HEK293 (cell line): Measurements from ENCODE around the gene RPL3.

Source experiments
- FEZF1 ChIP-seq: fragments of 450-650 bp; formaldehyde crosslinking; IDR thresholded peaks from 2 replicates; pipeline ENCODE4 v1.5.1; 2016; ENCODE audit warnings: missing biosample characterization, missing genetic modification characterization
- KLF16 ChIP-seq: fragments of 450-650 bp; formaldehyde crosslinking; IDR thresholded peaks from 2 replicates; pipeline ENCODE4 v1.5.1; 2017; ENCODE audit warnings: missing biosample characterization, missing genetic modification characterization
- KLF7 ChIP-seq: fragments of 450-650 bp; formaldehyde crosslinking; IDR thresholded peaks from 2 replicates; pipeline ENCODE4 v1.5.1; 2016; ENCODE audit warnings: missing biosample characterization, missing genetic modification characterization, borderline replicate concordance
- KLF9 ChIP-seq: fragments of 450-650 bp; formaldehyde crosslinking; IDR thresholded peaks from 2 replicates; pipeline ENCODE4 v1.5.1; 2016; ENCODE audit warnings: missing biosample characterization, missing genetic modification characterization, low read depth
- SCRT2 ChIP-seq: fragments of 450-650 bp; formaldehyde crosslinking; IDR thresholded peaks from 2 replicates; pipeline ENCODE4 v1.5.1; 2016; ENCODE audit warnings: missing biosample characterization, missing genetic modification characterization
- TRIM28 ChIP-seq: IDR thresholded peaks from 2 replicates; pipeline ENCODE4 v1.6.1; 2011; ENCODE audit warnings: low read length, control low read depth, borderline replicate concordance
- ZBTB20 ChIP-seq: fragments of 450-650 bp; formaldehyde crosslinking; IDR thresholded peaks from 2 replicates; pipeline ENCODE4 v1.5.1; 2016; ENCODE audit warnings: missing biosample characterization, missing genetic modification characterization
- ZEB2 ChIP-seq: fragments of 450-650 bp; formaldehyde crosslinking; IDR thresholded peaks from 2 replicates; pipeline ENCODE4 v1.5.1; 2016; ENCODE audit warnings: missing biosample characterization, missing genetic modification characterization
- ZNF112 ChIP-seq: fragments of 450-650 bp; formaldehyde crosslinking; IDR thresholded peaks from 2 replicates; pipeline ENCODE4 v1.5.0; 2017; ENCODE audit warnings: missing biosample characterization, missing genetic modification characterization
- ZNF132 ChIP-seq: fragments of 450-650 bp; formaldehyde crosslinking; IDR thresholded peaks from 2 replicates; pipeline ENCODE4 v1.5.1; 2017; ENCODE audit warnings: missing biosample characterization, missing genetic modification characterization, borderline replicate concordance
- ZNF174 ChIP-seq: fragments of 450-650 bp; formaldehyde crosslinking; IDR thresholded peaks from 2 replicates; pipeline ENCODE4 v1.5.0; 2017; ENCODE audit warnings: missing biosample characterization, mild to moderate bottlenecking, missing genetic modification characterization
- ZNF211 ChIP-seq: fragments of 450-650 bp; formaldehyde crosslinking; IDR thresholded peaks from 2 replicates; pipeline ENCODE4 v1.5.1; 2016; ENCODE audit warnings: low read depth, missing biosample characterization, missing genetic modification characterization
- ZNF280C ChIP-seq: fragments of 450-650 bp; formaldehyde crosslinking; IDR thresholded peaks from 2 replicates; pipeline ENCODE4 v1.5.1; 2016; ENCODE audit warnings: missing biosample characterization, missing genetic modification characterization
- ZNF324 ChIP-seq: fragments of 450-650 bp; formaldehyde crosslinking; IDR thresholded peaks from 2 replicates; pipeline ENCODE4 v1.5.1; 2016; ENCODE audit warnings: missing biosample characterization, missing genetic modification characterization
- ZNF398 ChIP-seq: fragments of 450-650 bp; formaldehyde crosslinking; IDR thresholded peaks from 2 replicates; pipeline ENCODE4 v1.5.1; 2017; ENCODE audit warnings: missing biosample characterization, missing genetic modification characterization
- ZNF423 ChIP-seq: fragments of 450-650 bp; formaldehyde crosslinking; IDR thresholded peaks from 2 replicates; pipeline ENCODE4 v1.5.1; 2016; ENCODE audit warnings: missing biosample characterization, missing genetic modification characterization
- ZNF555 ChIP-seq: fragments of 450-650 bp; formaldehyde crosslinking; conservative IDR thresholded peaks from 2 replicates; pipeline ENCODE4 v1.5.1; 2017; ENCODE audit warnings: missing biosample characterization, mild to moderate bottlenecking, missing genetic modification characterization, inconsistent platforms
- ZNF626 ChIP-seq: fragments of 450-650 bp; sonication (Bioruptor Pico); formaldehyde crosslinking; IDR thresholded peaks from 2 replicates; pipeline ENCODE4 v1.5.1; 2018; ENCODE audit warnings: missing biosample characterization, missing genetic modification characterization, inconsistent platforms
- ZNF629 ChIP-seq: fragments of 450-650 bp; formaldehyde crosslinking; IDR thresholded peaks from 2 replicates; pipeline ENCODE4 v1.5.1; 2017; ENCODE audit warnings: missing biosample characterization, missing genetic modification characterization
- ZNF76 ChIP-seq: fragments of 450-650 bp; formaldehyde crosslinking; IDR thresholded peaks from 2 replicates; pipeline ENCODE4; 2016; ENCODE audit warnings: low read depth, missing biosample characterization, missing genetic modification characterization, borderline replicate concordance
- ZNF776 ChIP-seq: fragments of 450-650 bp; formaldehyde crosslinking; IDR thresholded peaks from 2 replicates; pipeline ENCODE4 v1.5.0; 2017; ENCODE audit warnings: missing biosample characterization, missing genetic modification characterization, borderline replicate concordance
- ZNF785 ChIP-seq: fragments of 450-650 bp; formaldehyde crosslinking; IDR thresholded peaks from 2 replicates; pipeline ENCODE4 v1.5.1; 2016; ENCODE audit warnings: missing biosample characterization, missing genetic modification characterization
- ZNF792 ChIP-seq: fragments of 450-650 bp; formaldehyde crosslinking; IDR thresholded peaks from 2 replicates; pipeline ENCODE4 v1.5.1; 2016; ENCODE audit warnings: missing biosample characterization, missing genetic modification characterization
- ZNF830 ChIP-seq: fragments of 450-650 bp; IDR thresholded peaks from 2 replicates; pipeline ENCODE4 v1.5.0; 2018; ENCODE audit warnings: missing biosample characterization, missing genetic modification characterization, low read depth, mild to moderate bottlenecking, moderate library complexity
- ZNF843 ChIP-seq: fragments of 450-650 bp; formaldehyde crosslinking; IDR thresholded peaks from 2 replicates; pipeline ENCODE4 v1.5.1; 2016; ENCODE audit warnings: missing biosample characterization, missing genetic modification characterization
- ZSCAN30 ChIP-seq: fragments of 450-650 bp; IDR thresholded peaks from 2 replicates; pipeline ENCODE4 v1.5.1; 2018; ENCODE audit warnings: missing biosample characterization, mild to moderate bottlenecking, missing genetic modification characterization, moderate library complexity
- ZXDB ChIP-seq: fragments of 450-650 bp; formaldehyde crosslinking; IDR thresholded peaks from 2 replicates; pipeline ENCODE4 v1.5.1; 2016; ENCODE audit warnings: missing biosample characterization, missing genetic modification characterization
- TF ChIP-seq, protein P1 (sequence below): fragments of 450-650 bp; formaldehyde crosslinking; IDR thresholded peaks from 2 replicates; pipeline ENCODE4 v1.5.1; 2016; ENCODE audit warnings: missing biosample characterization, missing genetic modification characterization
- TF ChIP-seq, protein P2 (sequence below): fragments of 450-650 bp; formaldehyde crosslinking; IDR thresholded peaks from 2 replicates; pipeline ENCODE4 v1.5.1; 2016; ENCODE audit warnings: missing biosample characterization, missing genetic modification characterization
- TF ChIP-seq, protein P3 (sequence below): fragments of 450-650 bp; formaldehyde crosslinking; IDR thresholded peaks from 2 replicates; pipeline ENCODE4 v1.5.1; 2016; ENCODE audit warnings: missing biosample characterization, missing genetic modification characterization

RPL3 gene

DNA sequence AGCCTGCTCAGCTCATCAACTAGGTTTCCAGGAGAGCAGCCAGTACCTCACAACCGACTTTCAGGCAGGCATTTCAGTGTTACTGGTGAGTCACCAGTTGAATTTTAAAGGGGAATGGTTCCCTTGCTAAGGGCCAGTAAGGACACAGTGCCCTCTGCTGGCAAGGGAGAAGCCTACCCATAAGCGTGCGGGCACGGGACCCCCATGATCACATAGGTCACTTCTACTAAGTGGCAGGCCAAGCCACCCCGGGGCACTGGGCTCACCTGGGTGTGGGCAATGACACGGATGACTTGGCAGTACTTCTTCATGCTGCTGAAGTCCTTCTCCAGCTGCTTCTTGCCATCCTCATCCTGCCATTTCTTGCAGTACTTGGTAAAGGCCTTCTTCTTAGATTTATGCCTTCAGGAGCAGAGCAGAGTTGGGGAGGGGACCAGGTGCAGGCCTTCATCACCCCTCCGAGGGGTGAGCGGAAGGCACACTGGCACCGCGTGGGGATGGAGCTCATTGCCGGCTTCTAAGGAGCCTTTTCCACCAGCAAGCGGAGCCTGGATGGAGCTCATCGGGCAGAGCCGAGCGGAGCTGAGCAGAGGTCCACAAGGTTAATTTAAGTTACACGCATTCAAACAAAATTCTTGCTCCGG lies 2.9 kb downstream of the RPL3 start (continued):
- TF ChIP-seq ZNF324 (tag by site-specific recombination): peak; percentile 71; the same call in 1 of the 2 replicates
- no peak for TF ChIP-seq ZNF555 (tag by site-specific recombination)
- peak; percentile 48 for TF ChIP-seq FEZF1
- TF ChIP-seq ZNF785 (tag by site-specific recombination): no peak
- TF ChIP-seq TRIM28: peak; percentile 64; the same call in 1 of the 2 replicates
- TF ChIP-seq, protein P1, sequence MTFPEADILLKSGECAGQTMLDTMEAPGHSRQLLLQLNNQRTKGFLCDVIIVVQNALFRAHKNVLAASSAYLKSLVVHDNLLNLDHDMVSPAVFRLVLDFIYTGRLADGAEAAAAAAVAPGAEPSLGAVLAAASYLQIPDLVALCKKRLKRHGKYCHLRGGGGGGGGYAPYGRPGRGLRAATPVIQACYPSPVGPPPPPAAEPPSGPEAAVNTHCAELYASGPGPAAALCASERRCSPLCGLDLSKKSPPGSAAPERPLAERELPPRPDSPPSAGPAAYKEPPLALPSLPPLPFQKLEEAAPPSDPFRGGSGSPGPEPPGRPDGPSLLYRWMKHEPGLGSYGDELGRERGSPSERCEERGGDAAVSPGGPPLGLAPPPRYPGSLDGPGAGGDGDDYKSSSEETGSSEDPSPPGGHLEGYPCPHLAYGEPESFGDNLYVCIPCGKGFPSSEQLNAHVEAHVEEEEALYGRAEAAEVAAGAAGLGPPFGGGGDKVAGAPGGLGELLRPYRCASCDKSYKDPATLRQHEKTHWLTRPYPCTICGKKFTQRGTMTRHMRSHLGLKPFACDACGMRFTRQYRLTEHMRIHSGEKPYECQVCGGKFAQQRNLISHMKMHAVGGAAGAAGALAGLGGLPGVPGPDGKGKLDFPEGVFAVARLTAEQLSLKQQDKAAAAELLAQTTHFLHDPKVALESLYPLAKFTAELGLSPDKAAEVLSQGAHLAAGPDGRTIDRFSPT: peak; percentile 96
- no peak for TF ChIP-seq ZNF211 (tag by site-specific recombination)
- TF ChIP-seq, protein P2, sequence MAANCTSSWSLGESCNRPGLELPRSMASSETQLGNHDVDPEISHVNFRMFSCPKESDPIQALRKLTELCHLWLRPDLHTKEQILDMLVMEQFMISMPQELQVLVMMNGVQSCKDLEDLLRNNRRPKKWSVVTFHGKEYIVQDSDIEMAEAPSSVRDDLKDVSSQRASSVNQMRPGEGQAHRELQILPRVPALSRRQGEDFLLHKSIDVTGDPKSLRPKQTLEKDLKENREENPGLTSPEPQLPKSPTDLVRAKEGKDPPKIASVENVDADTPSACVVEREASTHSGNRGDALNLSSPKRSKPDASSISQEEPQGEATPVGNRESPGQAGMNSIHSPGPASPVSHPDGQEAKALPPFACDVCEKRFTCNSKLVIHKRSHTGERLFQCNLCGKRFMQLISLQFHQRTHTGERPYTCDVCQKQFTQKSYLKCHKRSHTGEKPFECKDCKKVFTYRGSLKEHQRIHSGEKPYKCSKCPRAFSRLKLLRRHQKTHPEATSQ: no peak
- TF ChIP-seq ZBTB20 (tag by site-specific recombination): no peak
- TF ChIP-seq KLF9 (tag by site-specific recombination): peak; percentile 18; the same call in 1 of the 2 replicates
- TF ChIP-seq ZNF776 (tag by site-specific recombination): no peak
- TF ChIP-seq ZNF423 (tag by site-specific recombination): no peak
- peak; percentile 83 for TF ChIP-seq ZNF76 (tag by site-specific recombination)
- TF ChIP-seq ZSCAN30 (tag by site-specific recombination): peak; percentile 85
- TF ChIP-seq ZNF626: no peak
- peak; percentile 54 for TF ChIP-seq ZNF629 (tag by site-specific recombination)
- TF ChIP-seq KLF7: 0 out of 2 replicates have a peak, but pooled peaks have one; percentile 25
- TF ChIP-seq ZEB2: peak; percentile 93
- no peak for TF ChIP-seq ZNF843 (tag by site-specific recombination)
- no peak for TF ChIP-seq ZNF280C (tag by site-specific recombination)
- no peak for TF ChIP-seq ZNF112 (tag by site-specific recombination)
- TF ChIP-seq ZNF830: no peak
- TF ChIP-seq ZNF174 (tag by site-specific recombination): no peak
- TF ChIP-seq KLF16 (tag by site-specific recombination): no peak
- no peak for TF ChIP-seq ZNF792
- TF ChIP-seq, protein P3, sequence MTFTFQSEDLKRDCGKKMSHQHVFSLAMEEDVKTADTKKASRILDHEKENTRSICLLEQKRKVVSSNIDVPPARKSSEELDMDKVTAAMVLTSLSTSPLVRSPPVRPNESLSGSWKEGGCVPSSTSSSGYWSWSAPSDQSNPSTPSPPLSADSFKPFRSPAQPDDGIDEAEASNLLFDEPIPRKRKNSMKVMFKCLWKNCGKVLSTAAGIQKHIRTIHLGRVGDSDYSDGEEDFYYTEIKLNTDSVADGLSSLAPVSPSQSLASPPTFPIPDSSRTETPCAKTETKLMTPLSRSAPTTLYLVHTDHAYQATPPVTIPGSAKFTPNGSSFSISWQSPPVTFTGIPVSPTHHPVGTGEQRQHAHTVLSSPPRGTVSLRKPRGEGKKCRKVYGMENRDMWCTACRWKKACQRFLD (tag by site-specific recombination): no peak
- TF ChIP-seq SCRT2: peak; percentile 97
- TF ChIP-seq ZXDB: peak; percentile 38; the same call in 1 of the 2 replicates
- no peak for TF ChIP-seq ZNF398 (tag by site-specific recombination)
- TF ChIP-seq ZNF132: no peak
